ENCODE data around the gene MXD4.

DNA sequence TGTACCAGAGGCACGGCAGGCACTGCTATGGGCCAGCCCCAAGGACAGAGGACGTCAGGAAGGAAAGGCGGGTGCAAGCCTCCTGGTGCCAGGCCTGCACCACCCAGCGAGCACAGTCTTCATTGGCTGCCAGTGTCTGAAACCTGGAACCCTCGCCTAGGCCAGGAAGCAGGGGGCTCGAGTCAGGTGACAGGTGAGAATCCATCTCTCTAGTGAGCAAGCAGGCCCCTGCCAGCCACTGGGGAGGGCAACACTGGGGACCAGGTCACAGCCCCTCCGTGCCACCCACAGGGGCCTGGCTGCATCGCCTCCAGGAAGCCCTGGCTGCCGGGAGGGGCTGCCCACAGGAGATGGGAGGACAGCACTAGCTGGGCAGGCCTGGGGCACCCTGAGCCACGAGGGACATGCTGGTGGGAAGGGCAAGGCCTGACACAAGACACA, 13.1 kb downstream of the MXD4 start:
- no peak for TF ChIP-seq POLR2A (IDR thresholded peaks at IDR 0.05; ENCODE audit: borderline replicate concordance, extremely low read depth, insufficient read depth, insufficient read length)
- TF ChIP-seq, protein P1, sequence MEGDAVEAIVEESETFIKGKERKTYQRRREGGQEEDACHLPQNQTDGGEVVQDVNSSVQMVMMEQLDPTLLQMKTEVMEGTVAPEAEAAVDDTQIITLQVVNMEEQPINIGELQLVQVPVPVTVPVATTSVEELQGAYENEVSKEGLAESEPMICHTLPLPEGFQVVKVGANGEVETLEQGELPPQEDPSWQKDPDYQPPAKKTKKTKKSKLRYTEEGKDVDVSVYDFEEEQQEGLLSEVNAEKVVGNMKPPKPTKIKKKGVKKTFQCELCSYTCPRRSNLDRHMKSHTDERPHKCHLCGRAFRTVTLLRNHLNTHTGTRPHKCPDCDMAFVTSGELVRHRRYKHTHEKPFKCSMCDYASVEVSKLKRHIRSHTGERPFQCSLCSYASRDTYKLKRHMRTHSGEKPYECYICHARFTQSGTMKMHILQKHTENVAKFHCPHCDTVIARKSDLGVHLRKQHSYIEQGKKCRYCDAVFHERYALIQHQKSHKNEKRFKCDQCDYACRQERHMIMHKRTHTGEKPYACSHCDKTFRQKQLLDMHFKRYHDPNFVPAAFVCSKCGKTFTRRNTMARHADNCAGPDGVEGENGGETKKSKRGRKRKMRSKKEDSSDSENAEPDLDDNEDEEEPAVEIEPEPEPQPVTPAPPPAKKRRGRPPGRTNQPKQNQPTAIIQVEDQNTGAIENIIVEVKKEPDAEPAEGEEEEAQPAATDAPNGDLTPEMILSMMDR (IDR thresholded peaks at IDR 0.05 in 2 of 3, conservative IDR thresholded peaks at IDR 0.05 in 1 of 3; ENCODE audit: borderline replicate concordance in 1 of 3, insufficient read depth in 1 of 3, low read depth in 2 of 3, low read length in 2 of 3), result no peak
- TF ChIP-seq EZH2phosphoT487 (IDR thresholded peaks at IDR 0.05; ENCODE audit: borderline replicate concordance), result no peak
- no peak for TF ChIP-seq EZH2 (IDR thresholded peaks at IDR 0.05)
- TF ChIP-seq ATF3 (IDR thresholded peaks at IDR 0.05), result no peak
- TF ChIP-seq REST (IDR thresholded peaks at IDR 0.05; ENCODE audit: low read depth), result no peak
